Measurements from ENCODE around the gene GRK1. TPM values are rescaled to one million over a fixed set of nuclear protein-coding genes. Genes with fewer than 3 reads are reported as not detected.

The GRK1 gene
- total and polyA plus RNA-seq, 2 of the 8 experiments (the other 6 are each of a cell fraction or from before 2014, with no cell fraction given) = 0.12 TPM; not detected in 1

DNA sequence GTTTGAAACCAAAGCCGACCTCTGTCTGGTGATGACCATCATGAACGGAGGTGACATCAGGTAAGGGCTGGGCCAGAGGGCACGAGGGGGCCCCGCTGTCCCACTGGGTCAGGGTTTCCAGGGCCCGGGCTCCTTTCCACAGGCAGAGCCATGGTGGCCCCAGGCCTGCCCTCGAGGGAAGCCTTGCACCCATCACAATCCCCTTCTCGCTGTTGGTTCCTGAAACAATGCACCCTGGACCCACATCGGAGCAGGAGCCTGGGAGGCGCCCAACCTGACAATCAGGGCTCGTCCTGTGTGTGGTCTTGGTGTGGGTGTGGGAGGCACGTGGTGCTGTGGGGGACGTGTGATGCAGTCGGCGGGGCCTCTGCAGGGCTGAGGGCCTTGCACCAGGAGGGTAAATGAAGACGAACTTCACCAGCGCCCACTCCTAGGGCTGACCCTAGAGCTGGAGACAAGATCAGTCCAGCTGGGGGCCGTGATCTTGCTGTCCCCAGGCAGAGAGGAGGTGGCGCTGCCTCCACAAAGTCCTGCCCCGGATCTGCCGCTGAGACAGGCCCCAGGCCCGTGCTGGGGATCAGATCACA, 2.8 kb downstream of the GRK1 start:
- H3K4me2 ChIP-seq (ENCODE audit: insufficient read depth in 1 of 2, low read depth in 2 of 2, low read length in 2 of 2) = no peak overlapping the region
- H3K14ac ChIP-seq (ENCODE audit: insufficient read length) = no peak overlapping the region
- no peak overlapping the region for H3K18ac ChIP-seq (ENCODE audit: extremely low read depth, low read length)
- no peak overlapping the region; the same call in 1 of the 2 replicates for H4K8ac ChIP-seq (ENCODE audit: extremely low read depth, insufficient read depth, low read length)
- H3K79me1 ChIP-seq (ENCODE audit: low read depth, low read length) = no peaks in the 10 kb centered on the region
- no peak overlapping the region for H3K9ac ChIP-seq (replicated peaks in 1 of 4; ENCODE audit: extremely low read depth in 1 of 4, low read depth in 3 of 4, low read length in 3 of 4)
- peaks cover 0 to 5% of the 10 kb centered on the region in 2 experiments for H4K20me1 ChIP-seq (replicated peaks in 1 of 2; ENCODE audit: control insufficient read depth in 1 of 2, insufficient read depth in 2 of 2, low read length in 2 of 2)
- no peak overlapping the region for H3K23ac ChIP-seq (ENCODE audit: insufficient read length)
- no peak overlapping the region for H2BK12ac ChIP-seq (ENCODE audit: low read depth, low read length)
- no peak overlapping the region for H4K91ac ChIP-seq (replicated peaks; ENCODE audit: insufficient read length, low read length)
- no peak overlapping the region for H3K56ac ChIP-seq (replicated peaks; ENCODE audit: insufficient read length, low read depth, low read length)
- H3K79me2 ChIP-seq (ENCODE audit: control insufficient read depth in 1 of 2, insufficient read depth in 2 of 2, low read length in 2 of 2) = no peaks in the 10 kb centered on the region
- H4K5ac ChIP-seq (ENCODE audit: insufficient read length, low read depth, low read length) = no peak overlapping the region
- WGBS, 2 experiments (ENCODE audit: extremely low coverage in 1 of 2, insufficient coverage in 1 of 2, insufficient read length in 1 of 2, insufficient replicate concordance in 2 of 2, low coverage in 1 of 2, low lambda C conversion rate in 2 of 2, missing lambda C conversion rate in 1 of 2) = 84% methylated on average over 21 of the region's 21 CpGs; no CpG with 5 or more reads in 1 of the 2 experiments
- H2AK5ac ChIP-seq (ENCODE audit: low read depth, low read length) = no peak overlapping the region
- no peak overlapping the region for H3K27ac ChIP-seq (ENCODE audit: low read depth, low read length)
- peaks cover 0 to 2% (median 0%) of the 10 kb centered on the region in 4 experiments; a peak in 2 of 7 replicates for H3K4me1 ChIP-seq (replicated peaks in 1 of 4; ENCODE audit: control insufficient read depth in 3 of 4, insufficient read depth in 4 of 4, low read length in 3 of 4)
- H3K23me2 ChIP-seq (ENCODE audit: low read depth, low read length) = peaks cover 5% of the 10 kb centered on the region; the same call in 1 of the 2 replicates
- no peaks in the 10 kb centered on the region for H3K9me3 ChIP-seq (ENCODE audit: insufficient read depth in 2 of 2, low read depth in 1 of 2, low read length in 1 of 2)
- no peak overlapping the region for H2BK15ac ChIP-seq (ENCODE audit: low read length)
- H2BK120ac ChIP-seq (replicated peaks; ENCODE audit: low read depth, low read length) = no peak overlapping the region
- CTCF ChIA-PET (ENCODE audit: partially characterized antibody) = interaction anchor here (2.1 kb wide), 1 partner anchor 55 kb away, joined by 11 read pairs; no protein-coding TSS in a partner anchor
- no peak overlapping the region for H2BK20ac ChIP-seq (ENCODE audit: low read length)
- H3K4me3 ChIP-seq (ENCODE audit: extremely low read depth in 1 of 4, insufficient read depth in 2 of 4, low read depth in 3 of 4, low read length in 4 of 4) = no peak overlapping the region
- H2BK5ac ChIP-seq (ENCODE audit: low read depth, low read length) = 0 out of 2 replicates have a peak overlapping the region, but pooled peaks have one; percentile 24
- DNase-seq (ENCODE audit: low read depth in 1 of 2, low spot score in 2 of 2) (no peak), FAIRE-seq (no peak)
- no peaks in the 10 kb centered on the region; a peak in 1 of 8 replicates for H3K36me3 ChIP-seq (ENCODE audit: control insufficient read depth in 2 of 4, insufficient read depth in 4 of 4, low read length in 3 of 4)
- no peaks in the 10 kb centered on the region for H3K27me3 ChIP-seq (replicated peaks in 1 of 4; ENCODE audit: control insufficient read depth in 3 of 4, extremely low read depth in 1 of 4, insufficient read depth in 3 of 4, low read length in 3 of 4)
- POLR2A ChIA-PET (ENCODE audit: partially characterized antibody) = interaction anchor here (0.8 kb wide), 1 partner anchor 54 kb away, joined by 3 read pairs; no protein-coding TSS in a partner anchor
- no peak overlapping the region for H2AFZ ChIP-seq (ENCODE audit: low read length)
- no peak overlapping the region for H3K4ac ChIP-seq (replicated peaks; ENCODE audit: insufficient read length, low read depth, low read length)
- no peak for TF ChIP-seq SUZ12 (IDR thresholded peaks at IDR 0.05; ENCODE audit: low read length)
- no peak for TF ChIP-seq RNF2 (IDR thresholded peaks at IDR 0.05; ENCODE audit: borderline replicate concordance, low read depth, low read length, missing control alignments, poor library complexity, severe bottlenecking)
- no peak for TF ChIP-seq SIN3A (conservative IDR thresholded peaks at IDR 0.05 in 1 of 2, IDR thresholded peaks at IDR 0.05 in 1 of 2; ENCODE audit: low read depth in 1 of 2, low read length in 2 of 2)
- TF ChIP-seq PHF8 (conservative IDR thresholded peaks at IDR 0.05; ENCODE audit: low read depth, low read length) = no peak
- TF ChIP-seq, protein P1, sequence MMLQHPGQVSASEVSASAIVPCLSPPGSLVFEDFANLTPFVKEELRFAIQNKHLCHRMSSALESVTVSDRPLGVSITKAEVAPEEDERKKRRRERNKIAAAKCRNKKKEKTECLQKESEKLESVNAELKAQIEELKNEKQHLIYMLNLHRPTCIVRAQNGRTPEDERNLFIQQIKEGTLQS (IDR thresholded peaks at IDR 0.05; ENCODE audit: insufficient read depth, low read depth, low read length) = no peak
- TF ChIP-seq SIX5 (IDR thresholded peaks at IDR 0.05; ENCODE audit: low read depth, low read length) = no peak
- no peak for TF ChIP-seq NRF1 (IDR thresholded peaks at IDR 0.05; ENCODE audit: low read depth, low read length)
- TF ChIP-seq KDM5A (IDR thresholded peaks at IDR 0.05; ENCODE audit: low read length) = no peak
- no peak for TF ChIP-seq CBX8 (IDR thresholded peaks at IDR 0.05; ENCODE audit: borderline replicate concordance, low read depth, low read length)
- no peak for TF ChIP-seq TAF1 (IDR thresholded peaks at IDR 0.05; ENCODE audit: low read depth, low read length)
- TF ChIP-seq JUND (IDR thresholded peaks at IDR 0.05; ENCODE audit: low read length) = no peak
- TF ChIP-seq SP2 (IDR thresholded peaks at IDR 0.05; ENCODE audit: low read length) = no peak
